Measurements from ENCODE around the gene ADAP1. TPM values are rescaled to one million over a fixed set of nuclear protein-coding genes. Genes with fewer than 3 reads are reported as not detected.

The ADAP1 gene
- total and polyA plus RNA-seq, 2 of the 13 experiments (the other 11 are each of a cell fraction or from before 2014, with no cell fraction given): 10.5 to 24.6 TPM

DNA sequence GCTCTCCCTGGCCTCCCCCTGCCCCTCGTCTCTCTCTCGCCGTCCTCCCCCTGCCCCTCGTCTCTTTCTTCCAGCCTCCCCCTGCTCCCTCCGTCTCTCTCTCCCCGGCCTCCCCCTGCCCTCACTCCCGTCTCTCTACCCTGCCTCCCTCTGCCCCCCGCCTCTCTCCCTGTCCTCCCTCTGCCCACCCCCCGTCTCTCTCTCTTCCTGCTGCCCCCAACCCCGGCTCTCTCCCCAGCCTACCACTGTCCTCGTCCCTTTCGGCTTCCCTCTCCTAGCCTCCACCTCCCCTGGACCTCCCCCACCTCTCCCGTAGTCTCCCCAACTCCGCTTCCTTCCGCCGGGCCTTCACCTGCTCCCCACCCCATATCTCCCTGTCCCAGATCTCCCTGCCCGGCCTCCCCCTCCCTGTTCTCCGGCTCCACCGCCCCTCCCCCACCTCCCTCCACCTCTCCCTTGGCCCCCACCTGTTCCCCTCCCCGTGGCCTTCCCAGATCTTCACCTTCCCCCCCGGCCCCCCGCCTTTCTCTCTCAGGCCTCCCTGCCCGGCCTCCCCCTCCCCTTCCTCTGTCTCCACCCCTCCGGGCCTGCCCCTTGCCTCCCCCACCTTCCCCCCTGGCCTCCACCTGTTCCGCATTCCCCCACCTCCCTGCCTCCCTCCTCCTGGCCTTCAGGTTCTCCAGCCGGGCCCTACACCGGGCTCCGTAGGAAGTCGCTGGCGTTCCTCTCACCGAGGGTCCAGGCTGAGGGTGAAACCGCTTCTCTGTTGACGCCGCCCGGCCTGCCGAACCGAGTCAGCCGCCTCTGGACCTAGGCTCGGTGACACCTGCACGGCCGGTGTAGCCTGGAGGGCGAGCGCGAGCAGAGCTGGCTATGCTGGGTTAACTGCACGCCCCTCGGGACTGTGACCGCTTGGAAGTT, 76.9 kb downstream of the ADAP1 start (continued):
- TF ChIP-seq, protein P1, sequence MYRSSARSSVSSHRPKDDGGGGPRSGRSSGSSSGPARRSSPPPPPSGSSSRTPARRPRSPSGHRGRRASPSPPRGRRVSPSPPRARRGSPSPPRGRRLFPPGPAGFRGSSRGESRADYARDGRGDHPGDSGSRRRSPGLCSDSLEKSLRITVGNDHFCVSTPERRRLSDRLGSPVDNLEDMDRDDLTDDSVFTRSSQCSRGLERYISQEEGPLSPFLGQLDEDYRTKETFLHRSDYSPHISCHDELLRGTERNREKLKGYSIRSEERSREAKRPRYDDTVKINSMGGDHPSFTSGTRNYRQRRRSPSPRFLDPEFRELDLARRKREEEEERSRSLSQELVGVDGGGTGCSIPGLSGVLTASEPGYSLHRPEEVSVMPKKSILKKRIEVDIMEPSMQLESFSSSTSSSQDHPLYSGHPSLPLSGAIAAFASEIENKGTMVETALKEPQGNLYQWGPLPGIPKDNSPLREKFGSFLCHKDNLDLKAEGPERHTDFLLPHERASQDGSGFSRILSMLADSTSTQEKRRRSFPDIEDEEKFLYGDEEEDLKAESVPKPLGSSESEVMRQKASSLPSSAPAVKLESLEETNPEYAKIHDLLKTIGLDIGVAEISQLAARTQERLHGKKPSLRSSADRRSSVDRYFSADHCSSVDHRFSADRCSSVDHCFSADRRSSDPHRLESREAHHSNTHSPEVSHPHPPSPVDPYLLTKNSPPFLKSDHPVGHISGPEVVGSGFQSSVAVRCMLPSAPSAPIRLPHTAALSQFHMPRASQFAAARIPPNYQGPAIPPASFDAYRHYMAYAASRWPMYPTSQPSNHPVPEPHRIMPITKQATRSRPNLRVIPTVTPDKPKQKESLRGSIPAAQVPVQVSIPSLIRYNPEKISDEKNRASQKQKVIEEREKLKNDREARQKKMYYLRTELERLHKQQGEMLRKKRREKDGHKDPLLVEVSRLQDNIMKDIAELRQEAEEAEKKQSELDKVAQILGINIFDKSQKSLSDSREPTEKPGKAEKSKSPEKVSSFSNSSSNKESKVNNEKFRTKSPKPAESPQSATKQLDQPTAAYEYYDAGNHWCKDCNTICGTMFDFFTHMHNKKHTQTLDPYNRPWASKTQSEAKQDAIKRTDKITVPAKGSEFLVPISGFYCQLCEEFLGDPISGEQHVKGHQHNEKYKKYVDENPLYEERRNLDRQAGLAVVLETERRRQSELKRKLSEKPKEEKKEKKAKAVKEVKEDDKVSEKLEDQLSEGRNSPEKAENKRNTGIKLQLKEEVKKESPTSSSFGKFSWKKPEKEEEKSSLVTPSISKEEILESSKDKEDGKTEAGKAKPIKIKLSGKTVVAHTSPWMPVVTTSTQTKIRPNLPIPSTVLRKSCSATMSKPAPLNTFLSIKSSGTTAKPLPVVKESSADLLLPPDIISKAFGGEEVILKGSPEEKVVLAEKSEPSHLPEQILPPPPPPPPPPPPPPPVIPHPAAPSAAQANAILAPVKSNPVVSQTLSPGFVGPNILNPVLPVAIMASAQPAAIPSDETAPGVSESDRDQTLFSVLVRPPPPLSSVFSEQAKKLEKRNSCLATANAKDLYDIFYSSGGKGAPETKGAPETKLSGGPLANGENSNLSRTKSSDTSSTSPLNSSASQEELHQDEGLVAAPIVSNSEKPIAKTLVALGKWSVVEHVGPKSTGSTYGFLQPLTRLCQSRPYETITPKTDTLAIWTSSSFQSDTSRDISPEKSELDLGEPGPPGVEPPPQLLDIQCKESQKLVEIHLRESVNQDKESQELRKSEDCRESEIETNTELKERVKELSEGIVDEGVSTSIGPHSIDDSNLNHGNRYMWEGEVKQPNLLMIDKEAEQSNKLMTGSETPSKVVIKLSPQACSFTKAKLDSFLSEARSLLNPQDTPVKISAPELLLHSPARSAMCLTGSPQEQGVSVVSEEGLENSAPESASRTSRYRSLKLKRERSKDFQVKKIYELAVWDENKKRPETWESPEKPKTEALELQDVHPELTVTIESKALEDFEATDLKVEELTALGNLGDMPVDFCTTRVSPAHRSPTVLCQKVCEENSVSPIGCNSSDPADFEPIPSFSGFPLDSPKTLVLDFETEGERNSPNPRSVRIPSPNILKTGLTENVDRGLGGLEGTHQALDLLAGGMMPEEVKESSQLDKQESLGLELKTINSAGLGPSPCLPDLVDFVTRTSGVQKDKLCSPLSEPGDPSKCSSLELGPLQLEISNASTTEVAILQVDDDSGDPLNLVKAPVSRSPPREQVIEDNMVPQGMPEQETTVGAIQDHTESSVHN (CRISPR knock-in tag; IDR thresholded peaks at IDR 0.05): no peak
- no peak for TF ChIP-seq XRCC5 (optimal IDR thresholded peaks at IDR 0.05; ENCODE audit: low read length)
- TF ChIP-seq, protein P2, sequence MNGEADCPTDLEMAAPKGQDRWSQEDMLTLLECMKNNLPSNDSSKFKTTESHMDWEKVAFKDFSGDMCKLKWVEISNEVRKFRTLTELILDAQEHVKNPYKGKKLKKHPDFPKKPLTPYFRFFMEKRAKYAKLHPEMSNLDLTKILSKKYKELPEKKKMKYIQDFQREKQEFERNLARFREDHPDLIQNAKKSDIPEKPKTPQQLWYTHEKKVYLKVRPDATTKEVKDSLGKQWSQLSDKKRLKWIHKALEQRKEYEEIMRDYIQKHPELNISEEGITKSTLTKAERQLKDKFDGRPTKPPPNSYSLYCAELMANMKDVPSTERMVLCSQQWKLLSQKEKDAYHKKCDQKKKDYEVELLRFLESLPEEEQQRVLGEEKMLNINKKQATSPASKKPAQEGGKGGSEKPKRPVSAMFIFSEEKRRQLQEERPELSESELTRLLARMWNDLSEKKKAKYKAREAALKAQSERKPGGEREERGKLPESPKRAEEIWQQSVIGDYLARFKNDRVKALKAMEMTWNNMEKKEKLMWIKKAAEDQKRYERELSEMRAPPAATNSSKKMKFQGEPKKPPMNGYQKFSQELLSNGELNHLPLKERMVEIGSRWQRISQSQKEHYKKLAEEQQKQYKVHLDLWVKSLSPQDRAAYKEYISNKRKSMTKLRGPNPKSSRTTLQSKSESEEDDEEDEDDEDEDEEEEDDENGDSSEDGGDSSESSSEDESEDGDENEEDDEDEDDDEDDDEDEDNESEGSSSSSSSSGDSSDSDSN (CRISPR knock-in tag; IDR thresholded peaks at IDR 0.05): peak; percentile 47; the same call in 1 of the 2 replicates
- TF ChIP-seq RBFOX2 (IDR thresholded peaks at IDR 0.05; ENCODE audit: low read depth, low read length): peak; percentile 61
- TF ChIP-seq NRL (CRISPR knock-in tag; IDR thresholded peaks at IDR 0.05; ENCODE audit: borderline replicate concordance): 0 out of 2 replicates have a peak, but pooled peaks have one; percentile 21
- TF ChIP-seq ELF1 (CRISPR knock-in tag; IDR thresholded peaks at IDR 0.05): 0 out of 2 replicates have a peak, but pooled peaks have one; percentile 31
- TF ChIP-seq, protein P3, sequence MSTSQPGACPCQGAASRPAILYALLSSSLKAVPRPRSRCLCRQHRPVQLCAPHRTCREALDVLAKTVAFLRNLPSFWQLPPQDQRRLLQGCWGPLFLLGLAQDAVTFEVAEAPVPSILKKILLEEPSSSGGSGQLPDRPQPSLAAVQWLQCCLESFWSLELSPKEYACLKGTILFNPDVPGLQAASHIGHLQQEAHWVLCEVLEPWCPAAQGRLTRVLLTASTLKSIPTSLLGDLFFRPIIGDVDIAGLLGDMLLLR (CRISPR knock-in tag; IDR thresholded peaks at IDR 0.05): 0 out of 2 replicates have a peak, but pooled peaks have one; percentile 26
- no peak for TF ChIP-seq HMGA1 (CRISPR knock-in tag; conservative IDR thresholded peaks at IDR 0.05)
